Psoas muscle (tissue), 8 donors: ENCODE data around the gene SH3BP4. TPM values are rescaled to one million over a fixed set of nuclear protein-coding genes. Genes with fewer than 3 reads are reported as not detected.

Experiments used
- ATAC-seq, 4 donors: fragments of 200-7000 bp; cut with Tn5 transposase; one replicate each; pipeline ENCODE4 v1.9.1; 2020; ENCODE audit warnings: moderate library complexity in 3 of 4, mild to moderate bottlenecking in 2 of 4
- DNase-seq, 2 donors: peaks; one replicate each; pipeline ENCODE4 v3.0.0-alpha.2; 2020
- H3K27ac ChIP-seq: fragments of 200-600 bp; one replicate; pipeline ENCODE4 v1.8.0; 2022
- H3K27me3 ChIP-seq, 3 donors: fragments of 200-600 bp in 1 of 3; one replicate each; pipeline versions ENCODE4 v1.6.1 to v1.8.0; 2013 to 2022; ENCODE audit warnings: low read length in 2 of 3, mild to moderate bottlenecking in 2 of 3, moderate library complexity in 1 of 3; ENCODE audit not compliant: insufficient read depth in 3 of 3
- H3K36me3 ChIP-seq, 2 donors: fragments of 200-600 bp in 1 of 2; one replicate each; pipeline versions ENCODE4 v1.6.1 to v1.8.0; 2013 to 2022; ENCODE audit warnings: low read depth in 1 of 2, mild to moderate bottlenecking in 1 of 2, moderate library complexity in 1 of 2; ENCODE audit not compliant: insufficient read depth in 1 of 2
- H3K4me1 ChIP-seq: fragments of 200-600 bp; one replicate; pipeline ENCODE4 v1.8.0; 2022
- H3K4me3 ChIP-seq: fragments of 200-600 bp; one replicate; pipeline ENCODE4 v1.8.0; 2022; ENCODE audit warnings: mild to moderate bottlenecking
- H3K9me3 ChIP-seq: fragments of 200-600 bp; one replicate; pipeline ENCODE4 v1.8.0; 2022
- WGBS, 3 donors: extraction: QIAGEN DNeasy Blood & Tissue Kit; methylation state at CpG; one replicate each; pipeline versions ENCODE4 v1.1.6 to v1.1.7; 2013; 5-methylcytosine and 5-hydroxymethylcytosine counted together
- intact Hi-C, 2 donors: fragments of 100-400 bp; cut with DNase I; formaldehyde crosslinking; loops; one replicate each; pipeline versions ENCODE4 v1.11.0 to v1.14.2; 2022
- polyA plus RNA-seq, 3 donors: library from polyadenylated mRNA; stranded (reverse); fragments of 200-250 nt; gene quantifications; one replicate each; pipeline ENCODE4 v1.2.3, GENCODE V29; 2013
- total RNA-seq, 4 donors: library from RNA; stranded (reverse); fragmentation: NEBNext Ultra II Directional in 2 of 4; extraction: Animal tissue kit (Norgen Biotek cat#: 25700) in 2 of 4; gene quantifications; one replicate each; pipeline versions ENCODE4 v1.2.1 to v1.2.4, GENCODE V29; 2021 to 2023
- TF ChIP-seq, protein P1 (sequence below): fragments of 200-600 bp; IDR thresholded peaks from one replicate; pipeline ENCODE4 v1.8.0; 2022; ENCODE audit warnings: antibody characterized with exemption
- donor health status: healthy with polysubstance abuse.
- donor health status: DM: no; HTN: no; CAD: no; lungs with moderate emphysema.
- donor health status: Bipolar disorder and iron deficiency.
- donor health status: healthy.
- donor health status: DM: yes; HTN: yes; CAD: no.
- donor health status: DM: no; HTN: no; CAD: no.
- donor health status: DM: no; HTN: no; CAD: no.
- donor health status: DM: yes; HTN: yes; CAD: no.

SH3BP4 gene
- total and polyA plus RNA-seq, 7 donors, result 3.0 to 14.9 (median 9.4) TPM

- H3K36me3 ChIP-seq, result no peaks in the 10 kb centered on the region
- H3K27ac ChIP-seq, result no peak overlapping the region
- TF ChIP-seq, protein P1, sequence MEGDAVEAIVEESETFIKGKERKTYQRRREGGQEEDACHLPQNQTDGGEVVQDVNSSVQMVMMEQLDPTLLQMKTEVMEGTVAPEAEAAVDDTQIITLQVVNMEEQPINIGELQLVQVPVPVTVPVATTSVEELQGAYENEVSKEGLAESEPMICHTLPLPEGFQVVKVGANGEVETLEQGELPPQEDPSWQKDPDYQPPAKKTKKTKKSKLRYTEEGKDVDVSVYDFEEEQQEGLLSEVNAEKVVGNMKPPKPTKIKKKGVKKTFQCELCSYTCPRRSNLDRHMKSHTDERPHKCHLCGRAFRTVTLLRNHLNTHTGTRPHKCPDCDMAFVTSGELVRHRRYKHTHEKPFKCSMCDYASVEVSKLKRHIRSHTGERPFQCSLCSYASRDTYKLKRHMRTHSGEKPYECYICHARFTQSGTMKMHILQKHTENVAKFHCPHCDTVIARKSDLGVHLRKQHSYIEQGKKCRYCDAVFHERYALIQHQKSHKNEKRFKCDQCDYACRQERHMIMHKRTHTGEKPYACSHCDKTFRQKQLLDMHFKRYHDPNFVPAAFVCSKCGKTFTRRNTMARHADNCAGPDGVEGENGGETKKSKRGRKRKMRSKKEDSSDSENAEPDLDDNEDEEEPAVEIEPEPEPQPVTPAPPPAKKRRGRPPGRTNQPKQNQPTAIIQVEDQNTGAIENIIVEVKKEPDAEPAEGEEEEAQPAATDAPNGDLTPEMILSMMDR, result no peak
- no peak for ATAC-seq
- H3K4me3 ChIP-seq, result no peak overlapping the region
- H3K27me3 ChIP-seq, result peaks cover 0 to 2% (median 0%) of the 10 kb centered on the region in 3 donors
- no peaks in the 10 kb centered on the region for H3K9me3 ChIP-seq
- intact Hi-C loops, result no loop called here
- H3K4me1 ChIP-seq, result no peaks in the 10 kb centered on the region
- no peak for DNase-seq
- 78 to 95% (median 94%) methylated on average over 3 of the region's 3 CpGs for WGBS, 3 donors
Measured at GRCh38 chr2:235068701-235069100, 116.9 kb downstream of the SH3BP4 start.

DNA sequence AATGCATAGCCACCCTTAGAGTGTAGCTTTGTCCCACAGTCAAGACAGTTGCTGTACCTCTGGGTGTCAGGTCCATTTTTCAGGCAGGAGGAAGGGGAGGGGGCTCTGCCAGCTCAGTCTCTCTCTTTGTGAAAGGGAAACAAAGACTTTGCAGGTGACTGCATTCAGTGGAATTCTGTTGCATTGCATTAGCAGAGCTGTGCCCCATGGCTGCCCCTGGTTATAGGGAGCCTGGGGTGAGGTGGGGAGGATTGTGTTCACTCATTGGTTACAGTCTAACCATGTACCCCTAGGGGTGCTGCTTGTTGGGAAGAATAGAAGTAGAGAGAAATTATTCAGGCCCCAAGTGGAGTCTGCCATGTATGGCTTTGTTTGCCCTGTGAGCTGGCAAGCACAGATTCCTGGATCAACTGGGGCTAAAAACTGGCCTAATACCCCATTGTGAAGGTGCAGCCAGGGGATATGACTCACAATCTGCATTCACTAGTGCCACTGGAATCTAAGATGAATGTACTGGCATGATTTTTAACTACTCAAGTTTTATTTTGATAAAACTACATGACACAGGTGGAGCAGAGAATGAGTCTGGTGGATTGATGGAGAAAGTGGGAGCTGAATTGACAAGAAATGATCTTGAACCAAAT, 118.4 kb downstream of the SH3BP4 start:
- no peak for ATAC-seq
- no peaks in the 10 kb centered on the region for H3K27me3 ChIP-seq
- TF ChIP-seq, protein P1, result no peak
- H3K9me3 ChIP-seq, result no peaks in the 10 kb centered on the region
- H3K4me1 ChIP-seq, result no peaks in the 10 kb centered on the region
- DNase-seq, result no peak
- intact Hi-C loops, result no loop called here
- H3K36me3 ChIP-seq, result no peaks in the 10 kb centered on the region
- H3K4me3 ChIP-seq, result no peak overlapping the region
- no peak overlapping the region for H3K27ac ChIP-seq

GRCh38 chr2:235073868-235074413, 122.1 kb downstream of the SH3BP4 start:
- Histone ChIP-seq H3K4me3 (no peak overlapping the region), H3K27ac (no peak overlapping the region), H3K27me3 (no peaks in the 10 kb centered on the region), H3K36me3 (no peaks in the 10 kb centered on the region), H3K9me3 (no peaks in the 10 kb centered on the region), H3K4me1 (no peaks in the 10 kb centered on the region)
- 53 to 61% (median 59%) methylated on average over 6 of the region's 6 CpGs for WGBS, 3 donors
- ATAC-seq, result no peak
- no peak for DNase-seq
- intact Hi-C loops, result no loop called here
- TF ChIP-seq, protein P1, result no peak

DNA sequence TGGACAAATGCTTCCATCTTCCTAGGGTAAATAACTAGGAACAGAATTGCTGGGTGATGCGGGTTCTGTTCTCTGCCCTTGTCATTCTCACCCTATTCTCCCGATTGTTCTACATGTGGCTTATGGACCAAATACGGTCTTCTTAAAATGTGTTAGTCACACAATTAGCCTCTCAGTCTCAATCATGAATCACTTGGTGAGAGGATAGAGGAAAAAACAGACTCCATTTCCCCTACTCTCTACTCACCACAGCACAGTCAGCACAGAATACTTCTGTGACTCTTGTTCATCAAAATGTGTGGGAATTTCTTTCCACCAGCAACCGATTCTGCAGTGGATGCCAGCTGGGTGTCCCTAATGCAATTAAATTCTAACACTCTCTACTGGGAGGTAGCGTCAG, 125.2 kb downstream of the SH3BP4 start:
- intact Hi-C loops, result no loop called here
- ATAC-seq (no peak), DNase-seq (no peak)
- no peaks in the 10 kb centered on the region for H3K4me1 ChIP-seq
- no peaks in the 10 kb centered on the region for H3K9me3 ChIP-seq
- TF ChIP-seq, protein P1, result no peak
- H3K27me3 ChIP-seq, result peaks cover 0 to 6% (median 0%) of the 10 kb centered on the region in 3 donors
- no peaks in the 10 kb centered on the region for H3K36me3 ChIP-seq
- H3K27ac ChIP-seq, result no peak overlapping the region
- no peak overlapping the region for H3K4me3 ChIP-seq
- 84 to 86% (median 84%) methylated on average over 5 of the region's 5 CpGs for WGBS, 3 donors

DNA sequence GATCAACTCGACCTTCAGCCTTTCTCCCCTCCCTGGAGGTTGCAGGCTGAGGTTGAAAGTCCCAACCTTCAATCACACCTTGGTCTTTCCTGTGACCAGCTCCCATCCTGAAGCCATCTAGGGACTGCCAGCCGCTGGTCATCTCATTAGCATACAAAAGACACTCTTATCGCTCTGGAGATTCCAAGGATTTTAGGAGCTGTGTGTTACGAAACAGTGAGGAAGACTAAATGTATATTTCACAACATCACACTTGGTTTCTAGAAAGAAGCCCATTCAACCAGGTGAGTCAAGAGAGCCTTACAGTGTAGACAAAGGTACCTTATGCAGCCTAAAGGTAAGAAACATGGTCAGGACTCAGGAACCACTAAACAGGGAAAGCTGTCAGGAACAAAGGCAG, 126.4 kb downstream of the SH3BP4 start:
- Histone ChIP-seq H3K9me3 (no peaks in the 10 kb centered on the region), H3K4me3 (no peak overlapping the region), H3K4me1 (no peaks in the 10 kb centered on the region), H3K27ac (no peak overlapping the region), H3K36me3 (no peaks in the 10 kb centered on the region), H3K27me3 (peaks cover 0 to 6% (median 0%) of the 10 kb centered on the region in 3 donors)
- intact Hi-C loops, result no loop called here
- WGBS, 3 donors, result 62 to 72% (median 67%) methylated on average over 4 of the region's 4 CpGs
- DNase-seq (no peak), ATAC-seq (no peak)
- TF ChIP-seq, protein P1, result no peak
